GM18502 (cell line): ENCODE data around the gene HS6ST3.

Source experiments
- ATAC-seq: cut with Tn5 transposase; IDR thresholded peaks from one replicate; pipeline ENCODE4 v1.9.1; 2021; ENCODE audit warnings: mild to moderate bottlenecking; ENCODE audit not compliant: unreplicated experiment, poor library complexity

The HS6ST3 gene

GRCh38 chr13:96294930-96295881 is 205.3 kb downstream of the HS6ST3 start:
- no peak for ATAC-seq

- ATAC-seq, result no peak
Observed at GRCh38 chr13:96297360-96297759, 207.5 kb downstream of the HS6ST3 start.

GRCh38 chr13:96299235-96299634 is 209.3 kb downstream of the HS6ST3 start:
- ATAC-seq, result no peak

DNA sequence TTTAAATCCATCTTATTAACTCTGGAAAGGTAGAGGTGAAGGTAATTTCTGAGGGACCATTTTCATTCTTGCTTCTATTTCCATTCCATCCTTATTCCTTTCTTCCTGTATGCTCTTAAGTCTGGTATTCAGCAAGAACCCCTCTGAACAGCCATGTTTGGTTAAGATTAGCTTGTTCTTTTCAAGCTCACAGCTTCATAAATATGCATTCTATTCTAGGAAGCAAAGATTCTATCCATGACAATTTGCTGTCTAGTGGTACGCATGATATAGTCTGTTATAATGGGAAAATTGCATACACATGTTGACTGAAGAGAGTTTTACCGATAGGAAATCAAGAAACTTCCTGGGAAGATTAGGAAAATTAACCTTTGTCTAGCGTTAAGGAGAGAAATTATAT is 218.7 kb downstream of the HS6ST3 start:
- no peak for ATAC-seq

- ATAC-seq, result no peak
Observed at GRCh38 chr13:96314974-96315373, 225.1 kb downstream of the HS6ST3 start.

GRCh38 chr13:96338030-96338429 is 248.1 kb downstream of the HS6ST3 start:
- no peak for ATAC-seq

- ATAC-seq, result no peak
Observed at GRCh38 chr13:96342286-96342685, 252.4 kb downstream of the HS6ST3 start.

DNA sequence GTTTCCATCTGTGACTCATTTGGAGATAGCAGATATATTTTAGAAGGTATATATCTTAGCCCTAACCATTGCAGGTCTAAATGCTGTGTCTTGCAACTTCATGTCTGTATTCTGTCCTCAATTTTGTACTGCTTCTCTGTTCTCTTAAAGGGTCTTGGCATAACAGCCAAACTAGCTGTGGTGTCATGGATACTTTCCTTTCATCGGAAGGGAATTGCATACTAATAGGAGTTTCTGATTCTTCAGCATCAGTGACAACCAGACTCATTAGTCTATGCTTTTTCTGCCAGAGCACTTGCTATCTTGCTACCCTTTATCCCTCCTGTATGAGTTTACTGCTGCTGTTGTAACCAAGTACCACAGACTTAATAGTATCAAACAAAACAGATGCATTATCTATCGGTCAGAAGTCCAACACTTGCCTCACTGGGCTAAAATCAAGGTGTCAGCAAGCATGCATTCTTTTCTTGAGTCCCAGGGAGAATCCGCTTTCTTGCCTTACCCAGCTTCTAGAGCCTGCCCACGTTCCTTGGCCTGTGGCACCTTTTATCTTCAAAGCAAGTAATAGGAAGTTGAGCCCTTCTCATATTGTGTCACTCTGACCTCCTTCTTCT is 253.1 kb downstream of the HS6ST3 start:
- no peak for ATAC-seq

GRCh38 chr13:96346921-96347320 is 257.0 kb downstream of the HS6ST3 start:
- no peak for ATAC-seq

- ATAC-seq, result no peak
Observed at GRCh38 chr13:96373597-96373996, 283.7 kb downstream of the HS6ST3 start.

- no peak for ATAC-seq
Observed at GRCh38 chr13:96377835-96378234, 287.9 kb downstream of the HS6ST3 start.

GRCh38 chr13:96379967-96380366 is 290.1 kb downstream of the HS6ST3 start:
- ATAC-seq, result no peak

- no peak for ATAC-seq
Observed at GRCh38 chr13:96381681-96382080, 291.8 kb downstream of the HS6ST3 start.

- no peak for ATAC-seq
Observed at GRCh38 chr13:96388598-96388997, 298.7 kb downstream of the HS6ST3 start.

- ATAC-seq, result no peak
Observed at GRCh38 chr13:96391606-96392005, 301.7 kb downstream of the HS6ST3 start.

DNA sequence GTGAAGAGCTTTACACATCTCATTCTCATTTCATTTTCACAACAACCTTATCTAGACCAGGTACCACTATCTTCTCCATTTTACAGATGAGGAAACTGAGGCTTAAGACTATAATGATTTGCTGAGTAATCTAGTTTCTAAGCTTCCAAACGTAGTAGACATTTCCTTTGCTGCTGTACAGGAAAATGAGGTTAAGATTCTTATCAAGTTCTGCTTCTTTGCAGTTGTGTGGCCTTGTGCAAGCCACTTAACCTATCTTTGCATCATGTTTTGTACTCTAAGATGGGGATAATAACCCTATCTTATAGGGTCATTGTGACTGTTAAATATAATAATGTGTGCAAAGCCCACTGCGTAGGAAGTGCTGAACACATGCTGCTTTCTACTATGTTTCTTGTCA is 307.9 kb downstream of the HS6ST3 start:
- ATAC-seq, result no peak

DNA sequence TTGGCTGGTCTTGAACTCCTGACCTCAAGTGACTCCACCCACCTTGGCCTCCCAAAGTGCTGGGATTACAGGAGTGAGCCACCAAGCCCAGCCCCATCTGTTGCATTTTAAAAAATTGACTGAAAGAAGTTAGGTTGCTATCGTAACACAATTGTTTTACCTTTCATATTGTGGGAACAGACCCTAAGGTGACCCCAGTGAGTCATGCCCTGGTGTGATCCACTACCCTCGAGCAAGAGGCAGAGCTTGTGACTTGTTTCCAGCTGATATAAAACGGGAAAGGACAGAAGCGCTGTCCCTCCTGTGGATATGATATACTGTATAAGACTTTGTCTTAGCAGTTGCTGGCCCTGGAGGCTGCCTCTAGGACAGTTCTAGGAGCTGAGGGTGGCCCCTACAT is 308.6 kb downstream of the HS6ST3 start:
- no peak for ATAC-seq

GRCh38 chr13:96403241-96403640 is 313.3 kb downstream of the HS6ST3 start:
- no peak for ATAC-seq

DNA sequence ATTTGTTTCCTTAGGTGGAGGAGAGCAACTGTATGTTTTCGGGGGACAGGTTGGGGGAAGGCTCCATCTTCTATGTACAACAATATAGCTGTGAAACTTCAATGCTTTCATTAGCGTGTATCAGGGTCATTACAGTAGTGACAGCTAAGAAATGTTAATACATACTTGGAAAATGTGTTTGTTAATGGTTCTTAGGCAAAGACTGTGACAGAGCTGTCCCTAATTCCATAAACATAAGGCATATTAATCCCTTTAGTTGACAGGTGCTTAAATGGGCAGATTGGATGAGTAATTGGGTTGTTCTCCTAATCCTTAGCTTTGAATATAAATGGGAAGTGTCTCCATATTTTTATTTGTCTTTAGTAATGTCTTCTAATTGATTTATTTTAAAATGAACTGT is 313.7 kb downstream of the HS6ST3 start:
- ATAC-seq, result no peak

DNA sequence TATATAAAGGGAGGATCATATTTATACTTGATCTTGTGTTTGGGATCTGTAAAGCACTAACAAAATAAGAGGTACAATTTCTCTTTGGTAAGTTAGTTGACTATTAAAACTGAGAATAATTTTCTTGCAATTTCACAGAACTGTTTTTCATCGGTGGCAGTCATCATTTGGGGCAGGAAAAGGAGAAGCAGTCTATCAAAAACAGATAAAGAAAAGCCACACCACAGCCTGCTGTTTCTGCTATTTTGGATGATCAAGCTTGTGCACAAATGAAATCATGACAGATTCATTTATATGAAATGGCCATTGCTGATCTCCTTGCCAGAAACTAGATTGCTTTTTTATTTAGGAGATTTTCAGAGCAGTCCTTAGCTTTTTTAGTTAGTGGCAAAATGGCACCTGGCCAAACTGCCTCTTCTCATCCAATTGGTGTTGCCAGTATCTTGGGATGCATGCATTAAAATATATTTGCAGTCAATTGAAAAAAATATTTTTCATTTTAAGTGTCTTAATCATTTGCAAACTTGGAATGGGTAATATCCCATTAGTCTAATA is 326.0 kb downstream of the HS6ST3 start:
- ATAC-seq, result no peak

DNA sequence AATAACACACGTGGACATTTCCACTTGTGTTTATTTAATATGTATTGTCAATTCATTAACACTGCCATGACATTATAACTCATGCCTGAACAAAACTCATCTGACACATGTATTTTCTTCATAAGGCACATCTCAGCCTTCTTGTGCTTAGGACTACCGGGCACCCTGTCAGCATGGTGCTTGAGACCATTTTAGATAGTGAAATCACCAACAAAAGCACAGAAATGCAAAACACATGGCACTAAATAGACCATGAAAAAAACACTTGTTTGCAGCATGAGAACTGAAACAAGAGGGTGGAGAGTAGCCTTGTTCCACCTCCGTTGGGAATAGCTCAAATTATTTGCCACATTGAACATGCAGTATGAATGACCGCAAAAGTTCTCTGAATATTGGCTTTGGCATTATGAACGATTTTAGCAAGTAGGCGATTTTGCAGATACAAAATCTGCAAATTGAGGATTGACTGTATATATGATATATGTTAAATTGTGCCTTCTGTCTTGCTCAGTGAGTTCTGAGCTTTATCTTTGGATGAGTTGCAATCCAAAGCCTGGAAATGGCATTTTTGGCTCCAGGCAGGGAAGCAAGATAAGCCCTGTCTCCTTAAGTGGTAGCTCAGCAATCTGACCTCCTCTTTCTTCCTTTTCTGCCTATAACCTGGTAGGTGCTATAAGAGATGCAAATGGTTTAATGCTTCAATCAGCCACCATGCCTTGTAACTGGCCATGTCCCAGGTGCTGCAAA is 328.2 kb downstream of the HS6ST3 start:
- no peak for ATAC-seq
